22Rv1 (cell line): ENCODE results near the gene ARHGAP26.

Source experiments
- ZFX ChIP-seq: fragments of 450-650 bp; IDR thresholded peaks from 2 replicates; pipeline ENCODE4 v1.6.1; 2017; ENCODE audit warnings: antibody characterized with exemption, borderline replicate concordance
- TF ChIP-seq, protein P1 (sequence below): fragments of 450-650 bp; IDR thresholded peaks from 2 replicates; pipeline ENCODE4 v1.5.1; 2017; ENCODE audit warnings: mild to moderate bottlenecking

DNA sequence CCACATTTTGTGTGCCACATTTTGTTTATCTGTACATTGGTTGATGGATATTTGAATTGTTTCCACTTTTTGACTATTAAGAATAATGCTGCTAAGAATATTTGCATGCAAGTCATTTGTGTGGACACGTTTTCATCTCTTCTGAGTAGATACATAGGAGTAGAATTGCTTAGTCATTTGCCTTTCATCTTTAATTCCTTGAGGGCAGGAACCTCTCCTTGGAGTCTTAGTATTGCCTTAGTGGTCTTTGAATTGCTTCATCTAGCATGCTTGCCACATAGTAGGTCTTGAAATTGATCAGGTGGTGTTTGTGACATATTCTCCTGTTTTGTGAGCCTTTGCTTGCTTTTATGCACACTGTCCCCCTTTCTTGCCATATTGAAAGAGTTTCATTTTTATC lies 504.8 kb downstream of the ARHGAP26 start:
- TF ChIP-seq, protein P1, sequence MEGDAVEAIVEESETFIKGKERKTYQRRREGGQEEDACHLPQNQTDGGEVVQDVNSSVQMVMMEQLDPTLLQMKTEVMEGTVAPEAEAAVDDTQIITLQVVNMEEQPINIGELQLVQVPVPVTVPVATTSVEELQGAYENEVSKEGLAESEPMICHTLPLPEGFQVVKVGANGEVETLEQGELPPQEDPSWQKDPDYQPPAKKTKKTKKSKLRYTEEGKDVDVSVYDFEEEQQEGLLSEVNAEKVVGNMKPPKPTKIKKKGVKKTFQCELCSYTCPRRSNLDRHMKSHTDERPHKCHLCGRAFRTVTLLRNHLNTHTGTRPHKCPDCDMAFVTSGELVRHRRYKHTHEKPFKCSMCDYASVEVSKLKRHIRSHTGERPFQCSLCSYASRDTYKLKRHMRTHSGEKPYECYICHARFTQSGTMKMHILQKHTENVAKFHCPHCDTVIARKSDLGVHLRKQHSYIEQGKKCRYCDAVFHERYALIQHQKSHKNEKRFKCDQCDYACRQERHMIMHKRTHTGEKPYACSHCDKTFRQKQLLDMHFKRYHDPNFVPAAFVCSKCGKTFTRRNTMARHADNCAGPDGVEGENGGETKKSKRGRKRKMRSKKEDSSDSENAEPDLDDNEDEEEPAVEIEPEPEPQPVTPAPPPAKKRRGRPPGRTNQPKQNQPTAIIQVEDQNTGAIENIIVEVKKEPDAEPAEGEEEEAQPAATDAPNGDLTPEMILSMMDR = no peak
- no peak for TF ChIP-seq ZFX
